ENCODE measurements around the gene CCNA2.

The CCNA2 gene

DNA sequence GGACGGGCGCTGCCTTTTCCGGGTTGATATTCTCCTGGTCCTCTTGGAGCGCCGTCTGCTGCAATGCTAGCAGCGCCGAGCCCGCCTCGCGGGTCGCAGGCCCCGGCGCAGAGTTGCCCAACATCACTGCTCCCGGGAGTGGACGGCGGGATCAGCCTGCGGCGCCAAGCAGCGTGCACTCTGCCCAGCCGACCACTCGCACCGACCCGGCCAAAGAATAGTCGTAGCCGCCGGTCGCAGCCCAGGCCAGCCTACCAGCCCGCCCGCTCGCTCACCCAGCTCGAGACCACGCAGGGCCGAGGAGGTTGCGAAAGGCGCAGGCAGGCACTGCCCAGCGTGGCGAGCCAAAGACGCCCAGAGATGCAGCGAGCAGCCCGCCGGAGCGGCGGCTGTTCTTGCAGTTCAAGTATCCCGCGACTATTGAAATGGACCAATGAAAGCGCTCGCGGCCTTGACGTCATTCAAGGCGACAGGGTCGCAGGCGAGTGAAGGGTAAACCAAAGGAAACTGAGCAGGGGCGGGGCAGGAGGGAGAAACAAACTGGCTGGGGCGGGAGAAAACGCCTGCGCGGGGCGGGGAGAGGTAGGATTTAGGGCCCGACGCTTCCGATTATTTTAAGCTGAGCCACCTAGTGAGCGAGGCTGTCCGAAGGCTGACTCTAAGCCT, at the start of gene CCNA2:
Gene CCNA2 (minus strand): TSS at position 379 of the 666 bp plus-strand sequence. CDS start 255 bp downstream, at position 124.
- DNase-seq (ENCODE audit: low read depth): peak; percentile 97
- TF ChIP-seq, protein P1, sequence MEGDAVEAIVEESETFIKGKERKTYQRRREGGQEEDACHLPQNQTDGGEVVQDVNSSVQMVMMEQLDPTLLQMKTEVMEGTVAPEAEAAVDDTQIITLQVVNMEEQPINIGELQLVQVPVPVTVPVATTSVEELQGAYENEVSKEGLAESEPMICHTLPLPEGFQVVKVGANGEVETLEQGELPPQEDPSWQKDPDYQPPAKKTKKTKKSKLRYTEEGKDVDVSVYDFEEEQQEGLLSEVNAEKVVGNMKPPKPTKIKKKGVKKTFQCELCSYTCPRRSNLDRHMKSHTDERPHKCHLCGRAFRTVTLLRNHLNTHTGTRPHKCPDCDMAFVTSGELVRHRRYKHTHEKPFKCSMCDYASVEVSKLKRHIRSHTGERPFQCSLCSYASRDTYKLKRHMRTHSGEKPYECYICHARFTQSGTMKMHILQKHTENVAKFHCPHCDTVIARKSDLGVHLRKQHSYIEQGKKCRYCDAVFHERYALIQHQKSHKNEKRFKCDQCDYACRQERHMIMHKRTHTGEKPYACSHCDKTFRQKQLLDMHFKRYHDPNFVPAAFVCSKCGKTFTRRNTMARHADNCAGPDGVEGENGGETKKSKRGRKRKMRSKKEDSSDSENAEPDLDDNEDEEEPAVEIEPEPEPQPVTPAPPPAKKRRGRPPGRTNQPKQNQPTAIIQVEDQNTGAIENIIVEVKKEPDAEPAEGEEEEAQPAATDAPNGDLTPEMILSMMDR (conservative IDR thresholded peaks at IDR 0.05; ENCODE audit: control insufficient read depth, insufficient read depth, low read depth, low read length): peak; percentile 4
- peak within 1 kb of the TSS; percentile 84 for H3K4me3 ChIP-seq (ENCODE audit: control insufficient read depth, low read depth, low read length)

DNA sequence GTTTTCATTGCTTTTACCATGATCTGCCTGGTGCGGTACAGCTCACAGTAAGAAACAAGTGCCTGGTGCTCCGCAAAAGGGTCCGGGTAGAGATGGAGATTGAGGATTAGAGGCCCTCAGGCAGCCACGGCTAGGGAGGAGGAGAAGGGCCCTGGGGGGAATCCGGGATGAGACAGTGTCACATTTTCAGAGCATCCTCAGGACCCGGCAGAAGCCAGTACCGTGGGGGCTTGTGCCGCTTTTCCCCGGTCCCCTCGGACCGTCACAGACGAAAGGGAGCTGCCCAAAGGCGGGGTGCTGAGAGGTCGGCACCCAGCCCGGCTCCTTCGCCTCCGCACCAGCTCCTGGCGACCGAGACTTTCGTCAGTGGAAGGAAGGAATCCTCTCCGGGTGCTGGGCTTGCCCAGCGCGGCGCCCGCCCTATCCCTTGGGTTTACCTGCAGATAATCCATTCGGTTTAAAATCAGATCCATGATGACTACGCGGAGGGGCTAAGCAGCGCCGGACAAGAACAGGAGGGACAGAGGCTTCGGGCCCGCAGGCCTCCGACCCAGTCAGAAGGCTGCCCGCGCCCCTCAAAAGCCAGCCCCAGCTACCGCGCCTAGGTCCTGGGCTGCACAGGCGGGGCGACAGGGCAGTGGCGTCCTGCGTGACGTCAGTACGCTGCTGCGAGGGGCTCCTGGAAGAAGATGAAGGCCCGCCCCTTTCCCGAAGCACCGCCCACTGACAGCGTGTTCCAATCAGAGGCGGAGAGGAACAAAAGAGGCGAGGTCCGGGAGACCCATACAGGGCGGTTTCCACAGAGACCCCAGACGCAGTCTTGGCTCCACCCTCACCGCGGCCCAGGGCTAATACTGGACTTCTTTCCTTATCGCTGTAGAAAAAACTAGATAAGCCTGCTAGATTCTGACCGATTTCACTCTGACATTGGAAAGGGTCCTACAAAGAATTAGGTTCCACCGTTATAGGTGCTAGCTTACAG, 46.4 kb upstream of the CCNA2 start, which contains the start of gene BBS7:
Gene BBS7 (minus strand): TSS at position 634 of the 982 bp plus-strand sequence. CDS start 161 bp downstream, at position 473.
- DNase-seq (ENCODE audit: low read depth): peak; percentile 94
- peak within 1 kb of the TSS; percentile 78 for H3K4me3 ChIP-seq (ENCODE audit: control insufficient read depth, low read depth, low read length)
- TF ChIP-seq, protein P1 (conservative IDR thresholded peaks at IDR 0.05; ENCODE audit: control insufficient read depth, insufficient read depth, low read depth, low read length): no peak

DNA sequence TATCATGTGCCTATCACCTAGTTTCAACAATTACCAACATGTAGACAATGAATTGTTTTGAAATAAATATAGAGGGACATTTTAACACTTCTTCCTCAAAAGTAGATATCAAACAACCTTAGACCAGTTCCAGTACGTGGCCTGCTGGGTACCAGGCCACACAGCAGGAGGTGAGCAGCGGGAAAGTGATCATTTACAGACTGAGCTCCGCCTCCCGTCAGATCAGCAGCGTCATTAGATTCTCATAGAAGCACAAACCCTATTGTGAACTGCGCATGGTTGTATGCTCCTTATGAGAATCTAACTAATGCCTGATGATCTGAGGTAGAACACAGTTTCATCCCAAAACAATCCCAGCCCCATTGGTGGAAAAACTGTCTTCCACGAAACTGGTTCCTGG, 40.1 kb upstream of the CCNA2 start:
- TF ChIP-seq, protein P1 (conservative IDR thresholded peaks at IDR 0.05; ENCODE audit: control insufficient read depth, insufficient read depth, low read depth, low read length): no peak
- no peak for DNase-seq (ENCODE audit: low read depth)
- H3K4me3 ChIP-seq (ENCODE audit: control insufficient read depth, low read depth, low read length): no peak overlapping the region

DNA sequence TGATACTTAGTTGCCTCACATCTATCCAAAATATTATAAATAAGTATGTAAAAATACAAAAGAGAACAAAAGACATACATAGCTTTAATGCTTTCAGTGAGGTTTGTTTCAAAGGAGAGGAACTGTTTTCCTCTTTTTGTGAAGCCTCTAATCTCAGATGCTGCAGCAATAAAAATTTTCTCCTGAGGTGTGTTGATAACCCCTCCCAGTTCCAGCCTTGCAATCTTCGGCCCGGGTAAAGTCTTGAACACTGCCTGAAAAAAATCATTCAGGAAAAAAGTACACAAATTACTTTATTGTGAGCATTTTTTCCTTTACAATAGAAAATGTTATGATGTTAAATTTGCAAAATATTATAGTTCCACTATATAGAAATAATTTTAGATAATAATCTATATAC, 37.7 kb upstream of the CCNA2 start:
- H3K4me3 ChIP-seq (ENCODE audit: control insufficient read depth, low read depth, low read length): no peak overlapping the region
- TF ChIP-seq, protein P1 (conservative IDR thresholded peaks at IDR 0.05; ENCODE audit: control insufficient read depth, insufficient read depth, low read depth, low read length): no peak
- DNase-seq (ENCODE audit: low read depth): no peak

DNA sequence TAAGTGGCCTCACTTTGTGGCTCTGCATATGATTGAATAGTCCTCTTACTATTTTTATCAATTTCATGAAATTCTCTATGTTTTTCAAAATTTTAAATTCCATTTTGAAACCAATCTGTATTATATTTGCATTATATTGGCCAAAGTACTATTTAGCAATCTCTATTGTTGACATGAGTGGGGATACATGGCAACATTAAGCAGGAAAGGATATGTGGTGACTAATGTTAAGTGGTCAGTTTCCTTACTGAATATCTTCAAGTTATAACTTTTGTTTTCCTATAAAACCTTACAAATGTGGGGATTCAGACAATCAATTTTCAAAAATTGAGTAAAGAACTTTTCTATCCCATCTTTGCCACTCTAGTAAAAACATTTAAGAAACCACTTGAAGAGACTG, 36.4 kb upstream of the CCNA2 start:
- TF ChIP-seq, protein P1 (conservative IDR thresholded peaks at IDR 0.05; ENCODE audit: control insufficient read depth, insufficient read depth, low read depth, low read length): no peak
- no peak overlapping the region for H3K4me3 ChIP-seq (ENCODE audit: control insufficient read depth, low read depth, low read length)
- peak; percentile 17 for DNase-seq (ENCODE audit: low read depth)

DNA sequence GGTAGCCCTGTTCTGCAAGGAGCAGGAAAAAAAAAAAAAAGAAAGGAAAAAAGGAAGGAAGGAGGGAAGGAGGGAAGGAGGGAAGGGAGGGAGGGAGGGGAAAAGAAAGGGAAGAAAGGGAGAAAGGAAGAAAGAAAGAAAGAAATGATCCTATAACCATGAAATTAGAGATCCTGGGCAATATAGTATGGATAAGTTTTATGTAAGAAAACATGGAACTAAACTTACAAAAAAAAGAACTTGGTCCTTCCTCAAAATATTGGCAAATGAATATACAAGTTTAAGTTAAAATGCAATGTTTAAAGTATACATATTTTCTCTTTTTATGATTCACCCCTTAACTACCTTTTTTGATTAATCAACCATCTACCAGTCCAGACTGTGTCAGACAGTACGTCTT, 27.7 kb upstream of the CCNA2 start:
- TF ChIP-seq, protein P1 (conservative IDR thresholded peaks at IDR 0.05; ENCODE audit: control insufficient read depth, insufficient read depth, low read depth, low read length): no peak
- no peak overlapping the region for H3K4me3 ChIP-seq (ENCODE audit: control insufficient read depth, low read depth, low read length)

More for the DNA sequence above, 27.7 kb upstream of the CCNA2 start:
- no peak for DNase-seq (ENCODE audit: low read depth)

All from fibroblast of mammary gland (primary cell).